Measurements from ENCODE around the gene VIPR2.
A peak's percentile ranks its signal among the peaks of the same experiment; 100 is the strongest.
"Not testable (repeated sequence)": the region's sequence is repeated elsewhere in the genome, so short reads cannot be mapped to it uniquely, and the experiment has no call there.

The VIPR2 gene

GRCh38 chr7:159096736-159097581 lies 47.7 kb downstream of the VIPR2 start:
- peak in 6 of 10 donors; percentile 1 to 80 (median 32) for DNase-seq
- intact Hi-C loops (cut with DNase I): no loop called here

GRCh38 chr7:159095979-159096411 lies 48.7 kb downstream of the VIPR2 start:
- DNase-seq: peak in 4 of 10 donors; percentile 5 to 76 (median 62)
- intact Hi-C loops (cut with DNase I): no loop called here

DNA sequence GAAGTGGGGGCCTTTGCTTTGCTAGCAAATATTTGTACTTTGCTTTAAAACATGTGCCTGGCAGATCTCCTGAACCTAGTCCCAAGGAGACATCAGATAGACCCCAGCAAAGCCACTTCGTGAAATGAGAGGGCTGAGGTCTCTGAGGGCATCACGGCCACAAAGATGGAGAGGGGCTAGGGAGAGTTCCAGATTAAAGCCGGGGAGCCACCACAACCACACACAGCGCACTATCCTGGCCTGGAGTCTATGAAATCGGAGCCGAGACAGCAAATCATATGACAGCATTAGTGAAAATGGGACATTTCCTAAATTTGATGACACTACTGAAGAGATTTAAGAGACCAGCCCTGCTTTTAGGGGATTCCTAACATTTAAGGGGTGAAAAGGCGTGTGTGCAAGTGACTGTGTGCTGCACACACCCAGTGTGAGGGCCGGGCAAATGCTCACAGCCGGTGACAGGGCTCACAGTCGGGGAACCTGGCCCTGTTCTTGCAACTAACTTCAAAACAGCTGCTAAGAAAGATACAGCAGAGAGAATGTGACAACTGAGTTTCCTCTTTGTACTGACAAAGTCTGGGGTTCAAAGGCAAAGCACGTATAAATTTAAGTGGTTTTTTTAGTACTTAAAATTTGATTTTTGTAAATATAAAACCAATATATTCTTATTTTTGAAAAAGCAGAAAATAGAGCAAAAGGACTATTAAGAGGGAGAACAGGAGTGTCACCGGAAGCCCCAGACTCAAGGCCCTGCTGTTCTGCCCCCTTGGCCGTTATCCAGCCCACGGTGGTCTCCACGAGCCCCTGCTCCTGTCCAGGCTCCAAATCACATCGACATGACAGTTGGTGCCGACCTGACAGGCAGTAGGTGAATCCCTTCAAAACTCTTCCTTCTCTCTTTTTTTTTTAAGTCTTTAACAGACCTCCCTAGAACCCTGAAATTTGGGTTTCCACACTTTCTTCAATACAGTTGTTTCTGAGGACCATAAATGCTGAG lies 49.5 kb downstream of the VIPR2 start:
- peak in 4 of 10 donors; percentile 6 to 68 (median 50) for DNase-seq

GRCh38 chr7:159094023-159094740 lies 50.5 kb downstream of the VIPR2 start:
- intact Hi-C loops (cut with DNase I): no loop called here
- DNase-seq: peak in 5 of 10 donors; percentile 5 to 67 (median 43)

More for the DNA sequence above, 49.5 kb downstream of the VIPR2 start:
- intact Hi-C loops (cut with DNase I): no loop called here

- DNase-seq: peak in 5 of 10 donors; percentile 7 to 77 (median 74)
- intact Hi-C loops (cut with DNase I): no loop called here
These were observed 51.2 kb downstream of the VIPR2 start for GRCh38 chr7:159093351-159093971.

- intact Hi-C loops (cut with DNase I): no loop called here
- DNase-seq: peak in 5 of 10 donors; percentile 6 to 80 (median 68)
These were observed 52.0 kb downstream of the VIPR2 start for GRCh38 chr7:159092701-159093121.

DNA sequence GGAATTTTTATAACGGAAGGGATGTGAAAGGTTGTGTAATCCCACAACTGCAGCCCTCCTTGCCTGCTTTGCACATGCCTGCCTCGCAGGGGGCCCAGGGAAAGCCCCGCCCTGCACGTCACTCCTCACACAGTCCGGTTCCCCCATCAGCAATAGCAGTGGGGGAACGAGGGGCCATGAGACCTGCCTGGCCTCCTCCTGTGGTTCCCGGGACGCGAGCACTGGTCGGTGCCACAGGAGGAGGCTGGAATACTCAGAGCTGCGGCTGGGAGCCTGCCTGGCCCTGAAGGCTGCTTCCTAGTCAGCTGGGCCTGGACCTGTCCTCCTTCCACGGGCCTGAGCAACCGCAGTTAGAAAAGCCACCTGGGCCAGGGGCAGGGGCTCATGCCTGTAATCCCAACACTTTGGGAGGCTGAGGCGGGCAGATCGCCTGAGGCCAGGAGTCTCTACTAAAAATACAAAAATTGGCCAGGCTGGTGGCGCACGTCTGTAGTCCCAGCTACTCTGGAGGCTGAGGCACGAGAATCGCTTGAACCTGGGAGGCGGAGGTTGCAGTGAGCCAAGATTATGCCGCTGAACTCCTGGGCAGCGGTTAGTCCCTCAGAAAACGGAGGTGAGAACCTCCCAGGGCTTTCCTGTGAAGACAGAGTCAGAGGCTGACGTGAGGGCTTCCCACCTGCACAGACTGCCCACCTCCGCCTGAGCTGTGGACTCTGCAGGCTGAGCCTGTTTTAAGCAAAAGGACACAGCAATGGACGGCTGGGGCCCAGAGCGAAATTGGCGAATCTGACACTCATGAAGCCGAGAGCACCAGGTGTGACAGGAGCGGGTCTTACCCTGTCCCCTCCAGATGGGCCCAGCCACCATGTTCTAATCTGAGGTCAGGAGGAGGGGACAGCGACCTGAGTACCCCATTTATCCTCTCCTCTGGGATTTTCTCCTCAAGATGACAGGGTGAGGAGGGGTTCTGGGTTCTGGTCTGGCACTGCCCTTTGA lies 52.9 kb downstream of the VIPR2 start:
- intact Hi-C loops (cut with DNase I): no loop called here
- DNase-seq: peak in 5 of 10 donors; percentile 5 to 80 (median 66)

- peak in 3 of 10 donors; percentile 0 to 27 (median 4) for DNase-seq
- intact Hi-C loops (cut with DNase I): no loop called here
These were observed 53.6 kb downstream of the VIPR2 start for GRCh38 chr7:159091041-159091440.

DNA sequence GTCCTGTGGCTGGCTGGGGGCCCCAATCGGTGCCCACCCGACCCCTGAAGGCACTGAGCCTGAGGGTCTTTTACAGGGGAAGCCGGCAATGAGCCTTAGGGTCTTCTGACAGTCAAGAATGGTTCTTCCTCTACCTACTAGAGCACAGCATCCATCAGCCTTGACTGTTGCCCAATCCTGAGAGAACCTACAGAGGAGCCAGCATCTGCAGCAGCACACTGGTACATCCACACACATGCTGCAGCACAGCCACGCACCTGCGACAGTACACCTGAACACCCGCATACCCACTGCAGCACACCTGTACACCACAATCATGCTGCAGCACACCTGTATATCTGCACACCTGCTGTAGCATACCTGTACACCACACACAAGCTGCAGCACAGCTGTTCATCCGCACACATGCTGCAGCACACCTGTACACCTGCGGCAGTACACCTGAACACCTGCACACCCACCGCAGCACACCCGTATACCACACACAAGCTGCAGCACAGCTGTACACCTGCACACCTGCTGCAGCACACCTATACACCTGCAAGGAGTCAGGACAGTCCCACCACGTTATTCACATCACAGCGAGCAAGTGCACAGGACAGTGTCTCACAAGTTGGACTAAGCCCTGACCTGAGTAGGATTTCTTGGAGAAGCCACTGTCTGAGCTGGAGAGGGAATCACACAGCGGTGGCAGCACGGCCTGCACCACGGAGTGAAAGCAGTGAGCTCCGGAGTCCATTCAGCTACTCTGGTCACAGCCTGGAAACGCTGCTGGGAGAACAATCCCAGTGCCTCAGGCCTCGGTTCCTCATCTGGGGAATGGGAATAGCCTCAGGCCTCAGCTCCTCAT lies 56.4 kb downstream of the VIPR2 start:
- intact Hi-C loops (cut with DNase I): no loop called here
- DNase-seq: peak in 5 of 10 donors; percentile 1 to 75 (median 39)

DNA sequence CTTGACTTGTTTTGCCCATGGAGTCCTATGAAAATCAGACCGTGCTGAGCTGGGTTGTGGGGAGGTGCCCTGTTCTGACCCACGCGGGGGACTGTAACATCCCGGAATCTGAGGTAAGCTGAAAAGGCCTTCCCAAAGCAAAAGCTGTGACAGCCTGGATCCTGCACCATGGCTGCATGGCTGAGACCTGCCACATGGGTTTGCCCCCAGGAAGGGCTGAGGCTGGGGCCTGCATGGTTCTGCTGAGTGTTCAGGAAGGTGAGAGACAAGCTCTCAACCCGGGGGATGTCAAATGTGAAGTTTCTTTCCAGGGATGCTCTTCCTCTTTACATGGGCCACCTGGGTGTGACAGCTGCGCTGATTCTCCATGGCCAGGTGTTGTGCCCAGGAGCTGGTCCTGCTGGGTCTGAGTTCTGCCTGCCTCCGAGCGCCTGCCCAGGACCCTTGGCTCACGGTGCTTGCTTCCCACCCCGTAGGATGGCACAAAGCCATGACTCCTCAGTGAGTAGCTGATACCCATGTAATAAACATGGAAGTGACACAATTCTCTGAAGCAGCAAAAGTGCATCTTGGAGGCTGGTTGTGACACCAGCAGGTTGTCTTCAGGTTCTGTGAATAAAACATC lies 58.3 kb downstream of the VIPR2 start:
- peak in 4 of 10 donors; percentile 2 to 65 (median 52) for DNase-seq
- intact Hi-C loops (cut with DNase I): no loop called here

GRCh38 chr7:159084069-159084801 lies 60.4 kb downstream of the VIPR2 start:
- DNase-seq: peak in 4 of 10 donors; percentile 11 to 79 (median 67)
- intact Hi-C loops (cut with DNase I): no loop called here

- peak in 1 of 10 donors; percentile 16 for DNase-seq
- intact Hi-C loops (cut with DNase I): no loop called here
These were observed 61.0 kb downstream of the VIPR2 start for GRCh38 chr7:159083698-159084068.

DNA sequence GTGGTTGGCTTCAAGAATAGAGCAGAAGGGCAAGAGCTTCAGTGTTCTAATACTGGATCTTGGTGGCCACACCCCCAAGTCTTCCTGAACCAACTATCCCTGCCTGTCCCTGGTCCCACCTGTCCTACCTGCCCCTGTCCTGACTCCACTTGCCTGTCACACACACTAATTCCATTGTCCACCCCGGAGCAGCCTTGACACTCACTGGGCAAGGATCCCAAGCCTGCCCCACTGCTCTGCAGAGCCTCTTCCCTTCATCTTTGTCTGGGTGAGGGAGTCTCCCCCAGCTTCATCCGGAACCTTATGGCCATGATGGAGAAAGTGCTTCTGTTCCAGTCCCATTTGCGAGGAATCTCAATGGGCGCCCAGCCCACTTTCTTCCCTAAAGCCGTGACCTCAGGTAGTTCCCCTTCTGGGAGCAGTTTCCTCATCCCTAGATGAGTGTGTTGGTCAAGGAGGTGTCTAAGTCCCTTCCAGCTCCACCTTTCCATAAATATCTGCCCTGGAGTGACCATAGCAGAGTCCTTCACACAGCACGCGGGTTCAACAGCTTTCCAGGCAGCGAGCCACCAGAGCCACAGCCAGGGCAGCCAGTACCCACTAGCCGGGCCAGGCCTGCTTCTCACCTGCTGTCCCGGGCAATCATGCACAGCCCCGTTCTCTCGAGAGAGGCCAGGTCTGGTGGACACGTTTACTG lies 61.5 kb downstream of the VIPR2 start:
- DNase-seq: peak in 4 of 10 donors; percentile 5 to 72 (median 32)
- intact Hi-C loops (cut with DNase I): no loop called here

DNA sequence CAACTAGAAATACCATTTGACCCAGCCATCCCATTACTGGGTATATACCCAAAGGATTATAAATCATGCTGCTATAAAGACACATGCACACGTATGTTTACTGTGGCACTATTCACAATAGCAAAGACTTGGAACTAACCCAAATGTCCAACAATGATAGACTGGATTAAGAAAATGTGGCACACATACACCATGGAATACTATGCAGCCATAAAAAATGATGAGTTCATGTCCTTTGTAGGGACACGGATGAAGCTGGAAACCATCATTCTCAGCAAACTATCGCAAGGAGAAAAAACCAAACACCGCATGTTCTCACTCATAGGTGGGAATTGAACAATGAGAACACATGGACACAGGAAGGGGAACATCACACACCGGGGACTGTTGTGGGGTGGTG lies 62.6 kb downstream of the VIPR2 start:
- DNase-seq; intact Hi-C loops (cut with DNase I): not testable (repeated sequence)

- DNase-seq: peak in 1 of 10 donors; percentile 50
- intact Hi-C loops (cut with DNase I): no loop called here
These were observed 65.8 kb downstream of the VIPR2 start for GRCh38 chr7:159078911-159079270.
